OCI-LY1 (cell line): ENCODE measurements around the gene NR1I2.

Experiments
- CTCF ChIP-seq: fragments of 200-600 bp; sonication (generic), shearing (Covaris generic); IDR thresholded peaks from 2 replicates; pipeline ENCODE4 v1.5.1; 2017; ENCODE audit warnings: mild to moderate bottlenecking, antibody characterized with exemption, low read length, moderate library complexity, mixed read lengths
- EZH2 ChIP-seq: fragments of 200-600 bp; sonication (generic), shearing (Covaris generic); IDR thresholded peaks from 2 replicates; pipeline ENCODE4 v1.8.0; 2017; ENCODE audit warnings: borderline replicate concordance, mixed run types, mild to moderate bottlenecking, antibody characterized with exemption, low read length, moderate library complexity, mixed read lengths

- no peak for TF ChIP-seq CTCF
- no peak for TF ChIP-seq EZH2
Measured at GRCh38 chr3:119733812-119734211, 48.1 kb upstream of the NR1I2 start.
